NCI-H82 treated with DMSO at 0.1 percent for 48 hours (cell line): ENCODE data around the gene RELN.

Experiments
- DNase-seq: peaks from one replicate; lab custom pipeline; 2025; ENCODE audit not compliant: unreplicated experiment; lab: John Stamatoyannopoulos, UW

Gene RELN

DNA sequence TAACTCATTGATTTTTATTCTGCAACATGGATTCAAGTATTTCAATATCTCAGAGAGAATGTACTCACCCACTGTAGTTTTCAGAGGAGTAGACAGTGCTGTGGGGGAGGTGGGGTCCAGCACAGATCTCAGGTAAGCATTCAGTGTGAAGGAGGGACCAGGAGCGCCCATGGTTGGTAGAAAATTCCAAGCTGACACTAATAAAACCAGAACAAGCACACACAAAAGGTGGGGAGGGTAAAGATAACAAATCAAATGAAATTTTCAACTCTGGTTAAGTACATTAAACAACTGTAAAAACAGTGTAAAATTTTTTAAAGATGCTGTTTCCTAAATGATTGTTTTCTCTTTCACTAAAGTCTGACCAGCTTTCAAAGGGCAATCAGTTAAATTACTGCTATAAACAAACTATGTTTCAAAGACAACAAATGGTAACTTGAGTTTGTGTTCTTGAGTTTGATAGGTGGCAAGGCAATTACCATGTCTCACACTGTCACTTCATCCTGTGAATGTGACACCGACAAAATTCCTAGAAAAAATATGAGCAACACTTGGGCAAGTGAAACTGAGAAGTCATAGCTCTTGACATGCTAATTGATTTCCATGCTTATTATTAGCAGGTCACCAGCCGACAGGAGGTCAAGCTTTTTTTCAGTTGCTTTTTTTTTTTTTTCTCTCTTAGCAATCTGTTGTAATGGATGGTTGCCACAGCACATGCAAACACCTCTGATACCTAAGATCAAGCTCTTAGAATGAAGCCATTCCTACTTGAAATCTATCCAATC, 337.7 kb downstream of the RELN start:
- no peak for DNase-seq

- no peak for DNase-seq
Measured at GRCh38 chr7:103649052-103649451, 340.4 kb downstream of the RELN start.

GRCh38 chr7:103648135-103648534, 341.3 kb downstream of the RELN start:
- DNase-seq: no peak

DNA sequence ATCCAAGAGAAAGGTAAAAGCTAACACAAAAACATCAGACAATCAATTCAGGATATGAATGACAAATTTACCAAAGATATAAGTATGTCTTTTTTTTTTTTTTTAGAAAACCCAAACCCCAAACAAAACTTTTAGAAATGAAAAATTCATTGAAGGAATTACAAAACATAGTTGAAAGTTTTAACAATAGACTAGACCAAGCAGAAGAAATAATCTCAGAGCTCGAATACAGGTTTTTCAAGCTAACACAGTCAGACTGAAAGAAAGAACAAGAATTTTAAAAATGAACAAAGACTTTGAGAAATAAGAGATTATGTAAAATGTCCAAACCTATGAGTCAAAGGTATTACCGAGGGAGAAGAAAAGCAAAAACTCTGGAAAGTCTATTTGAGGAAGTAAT, 345.1 kb downstream of the RELN start:
- DNase-seq: no peak

DNA sequence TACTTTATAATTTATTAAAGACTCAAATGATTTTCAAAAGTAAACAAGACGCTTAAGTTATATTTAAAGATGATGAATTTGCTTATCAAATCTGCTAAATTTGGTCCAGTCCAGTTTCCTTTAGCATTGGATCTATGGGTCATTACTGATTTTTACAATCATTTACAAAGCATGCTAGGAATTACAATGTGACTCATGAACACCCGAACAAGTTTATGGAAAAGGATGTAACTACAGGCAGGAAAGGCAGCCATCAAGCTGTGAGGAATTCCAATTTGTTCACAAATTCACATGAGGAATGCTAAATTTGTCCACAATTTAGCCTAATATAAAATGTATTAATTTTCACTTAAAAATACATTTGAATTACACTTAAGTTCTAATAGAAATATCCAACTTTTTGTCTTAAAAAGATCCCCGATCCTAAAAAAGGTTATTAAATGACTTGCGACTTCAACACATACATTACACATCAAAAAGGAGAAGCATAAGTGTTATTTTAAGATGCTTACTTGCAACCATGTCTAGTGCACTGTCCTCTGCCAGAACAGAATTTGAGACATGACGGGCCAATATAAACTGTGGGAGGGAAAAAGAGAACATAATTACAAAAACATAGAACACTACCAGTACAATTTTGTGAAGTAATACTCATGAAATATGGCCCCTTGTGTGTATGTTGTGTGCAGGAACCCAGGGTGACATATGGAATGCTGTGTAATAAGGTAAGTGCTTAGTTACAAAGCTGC, 349.3 kb downstream of the RELN start:
- DNase-seq: peak; percentile 3

GRCh38 chr7:103637726-103638125, 351.7 kb downstream of the RELN start:
- no peak for DNase-seq

DNA sequence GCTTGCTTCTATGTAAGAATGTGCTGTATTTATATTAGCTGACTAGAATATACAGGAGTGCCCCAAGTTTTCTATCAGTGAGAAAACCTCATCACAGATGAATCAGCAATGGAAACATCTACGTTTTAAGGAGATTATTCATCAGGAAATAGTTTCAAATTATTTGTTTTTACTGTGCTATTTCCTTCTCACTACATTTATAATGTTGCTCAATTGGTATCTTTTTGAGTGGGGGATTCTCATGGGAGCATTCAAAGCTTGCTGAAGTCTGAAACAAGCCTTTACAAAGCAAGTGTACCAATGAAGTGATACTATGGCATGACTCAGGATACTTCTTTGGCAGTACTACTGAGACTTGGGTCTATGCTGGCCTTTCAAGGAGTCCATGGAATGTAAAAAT, 352.4 kb downstream of the RELN start:
- no peak for DNase-seq

- DNase-seq: no peak
Measured at GRCh38 chr7:103636153-103636552, 353.3 kb downstream of the RELN start.

DNA sequence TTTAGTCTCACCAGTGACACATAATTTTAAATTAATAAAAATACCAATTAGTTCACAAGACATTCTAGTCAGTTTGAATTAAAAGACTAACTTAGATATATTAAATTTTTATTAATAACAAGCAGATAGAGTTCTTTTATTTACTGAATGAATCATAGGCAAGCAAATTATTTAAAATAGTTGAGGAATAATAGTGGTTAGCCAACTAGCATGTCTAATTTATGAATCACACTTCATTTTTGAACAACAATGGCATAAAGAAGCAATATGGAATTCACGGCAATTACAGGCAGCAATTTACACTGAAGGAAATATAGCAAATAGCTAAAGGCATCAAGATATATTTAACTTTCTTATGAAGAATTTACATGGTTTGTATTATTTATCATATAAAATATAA, 356.5 kb downstream of the RELN start:
- DNase-seq: peak; percentile 0

DNA sequence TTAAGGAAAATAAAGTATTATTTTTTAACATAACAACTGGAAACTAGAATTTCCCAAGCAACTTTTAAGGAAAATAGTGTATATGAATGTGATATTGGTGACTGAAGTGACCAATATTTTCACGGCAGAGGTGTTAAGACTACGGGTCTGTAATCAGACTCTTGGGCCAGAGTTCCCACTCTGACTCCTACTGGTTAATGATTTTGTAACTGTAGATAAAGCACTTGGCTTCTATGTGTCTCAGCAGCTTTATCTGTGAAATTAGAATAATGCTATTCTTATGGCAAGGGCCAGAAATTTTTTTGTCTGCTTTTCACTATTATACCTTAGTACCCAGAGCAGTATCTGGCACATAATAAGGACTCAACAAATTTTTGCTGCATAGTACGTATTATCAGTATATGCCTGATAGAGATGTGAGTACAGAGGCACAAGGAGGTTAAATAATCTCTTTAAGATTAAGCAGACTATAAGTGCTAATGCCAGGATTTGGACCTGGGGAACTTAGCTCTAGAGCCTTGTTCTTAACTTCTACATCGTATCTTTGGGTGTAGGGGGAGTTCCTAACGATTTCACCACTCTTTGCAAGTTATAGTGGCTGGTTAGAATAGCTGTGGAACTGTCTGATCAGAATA, 357.3 kb downstream of the RELN start:
- peak; percentile 53 for DNase-seq

GRCh38 chr7:103630318-103630717, 359.1 kb downstream of the RELN start:
- no peak for DNase-seq

DNA sequence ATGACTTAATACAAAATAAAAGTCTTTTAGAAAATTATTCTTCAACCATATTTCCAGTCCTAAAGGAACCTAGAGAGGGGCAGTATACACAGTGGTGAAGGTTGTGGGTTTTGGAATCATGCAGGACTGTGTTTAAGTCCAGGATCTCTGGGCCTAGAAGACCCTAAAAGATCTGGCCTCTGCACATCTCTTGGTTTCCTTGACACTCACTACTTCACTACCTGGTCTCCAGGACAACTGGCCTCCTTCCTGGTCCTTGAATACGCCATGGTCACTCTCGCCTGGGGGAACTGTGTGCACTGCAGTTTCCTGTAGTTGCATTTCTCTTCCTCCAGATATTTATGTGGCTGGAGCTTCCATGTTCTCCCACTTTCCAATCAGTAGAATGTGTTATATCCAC, 360.7 kb downstream of the RELN start:
- DNase-seq: no peak

- no peak for DNase-seq
Measured at GRCh38 chr7:103626776-103627175, 362.7 kb downstream of the RELN start.

- no peak for DNase-seq
Measured at GRCh38 chr7:103622274-103622673, 367.2 kb downstream of the RELN start.

DNA sequence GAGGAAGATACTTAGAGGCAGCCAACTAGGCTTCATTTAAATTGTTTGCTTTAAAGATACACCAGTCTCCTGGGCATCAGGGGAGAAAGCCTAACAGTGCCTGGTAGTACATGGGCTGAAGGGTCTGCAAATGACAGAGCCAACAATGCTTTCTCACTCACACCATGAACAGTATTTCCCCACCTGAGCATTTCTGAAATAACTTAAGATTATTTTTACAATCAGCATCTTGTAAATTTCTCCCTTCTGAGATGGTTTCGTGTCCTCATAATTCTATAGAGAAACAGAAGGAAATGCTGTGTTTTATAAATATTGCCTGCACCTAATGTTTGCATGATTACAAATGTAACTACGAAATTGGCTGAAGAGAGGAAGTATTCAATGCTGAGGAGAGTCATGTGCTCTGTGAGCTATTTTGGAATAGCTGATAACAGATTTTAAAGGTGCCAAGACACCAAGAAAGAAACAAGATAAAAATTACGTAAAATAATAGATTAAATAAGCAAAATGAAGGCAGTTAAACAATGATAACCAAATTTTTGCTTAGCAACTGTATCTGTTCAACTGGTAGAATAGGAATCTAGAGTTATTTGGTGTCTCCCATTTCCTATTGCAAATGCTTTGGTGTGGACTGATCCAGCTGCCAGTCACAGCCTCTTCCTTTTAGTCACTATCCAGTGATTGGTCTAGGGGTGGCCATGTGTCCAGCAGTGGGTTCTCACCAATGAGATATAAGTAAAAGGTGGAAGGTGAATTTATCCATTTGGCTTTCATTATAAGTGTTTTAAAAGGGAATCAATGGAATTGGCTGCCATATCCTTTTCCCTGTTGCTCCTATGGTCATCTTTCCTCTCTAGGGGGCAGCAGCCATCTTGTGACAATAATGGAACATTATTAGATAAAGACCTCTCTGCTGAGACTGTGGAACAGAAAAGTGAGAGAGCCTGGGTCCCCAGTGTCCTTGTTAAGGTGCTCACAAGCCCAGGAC, 375.5 kb downstream of the RELN start:
- peak; percentile 46 for DNase-seq

- DNase-seq: no peak
Measured at GRCh38 chr7:103609778-103610177, 379.7 kb downstream of the RELN start.

- peak; percentile 6 for DNase-seq
Measured at GRCh38 chr7:103605640-103606039, 383.8 kb downstream of the RELN start.

GRCh38 chr7:103598326-103598905, 391.0 kb downstream of the RELN start:
- DNase-seq: no peak

- no peak for DNase-seq
Measured at GRCh38 chr7:103597606-103598005, 391.9 kb downstream of the RELN start.

GRCh38 chr7:103594186-103594585, 395.3 kb downstream of the RELN start:
- no peak for DNase-seq
